ENCODE results near the gene TRAF6. TPM values are rescaled to one million over a fixed set of nuclear protein-coding genes. Genes with fewer than 3 reads are reported as not detected.
"Not testable (repeated sequence)": the region's sequence is repeated elsewhere in the genome, so short reads cannot be mapped to it uniquely, and the experiment has no call there.

TRAF6 gene
- polyA plus RNA-seq, 2 of the 4 experiments (the other 2 are of a cell fraction): 4.6 to 9.6 TPM

- ChIA-PET CTCF (no interaction called here), POLR2A (no interaction called here)
- Histone ChIP-seq H3K27ac (no peak overlapping the region), H3K4me3 (no peak overlapping the region), H3K4me1 (no peaks in the 10 kb centered on the region), H3K4me2 (no peak overlapping the region), H3K9me3 (no peaks in the 10 kb centered on the region)
- WGBS (ENCODE audit: missing lambda C conversion rate): 21% methylated on average over 4 of the region's 4 CpGs
- TF ChIP-seq HOXB13 (CRISPR knock-in tag; IDR thresholded peaks at IDR 0.05; ENCODE audit: low read depth): no peak
- ATAC-seq (no peak), DNase-seq (ENCODE audit: low read depth in 1 of 2, low spot score in 1 of 2) (no peak), FAIRE-seq (no peak)
These were observed 48.7 kb upstream of the TRAF6 start for GRCh38 chr11:36558571-36559413.

- H3K9me3 ChIP-seq: no peaks in the 10 kb centered on the region
- H3K4me3 ChIP-seq: no peak overlapping the region
- no peak overlapping the region for H3K4me2 ChIP-seq
- no peak for ATAC-seq
- DNase-seq (ENCODE audit: low read depth in 1 of 2, low spot score in 1 of 2): no peak
- POLR2A ChIA-PET: no interaction called here
- no peaks in the 10 kb centered on the region for H3K4me1 ChIP-seq
- TF ChIP-seq BHLHE40 (IDR thresholded peaks at IDR 0.05; ENCODE audit: low read depth, low read length) (no peak), MAX (IDR thresholded peaks at IDR 0.05) (no peak)
- no peak for FAIRE-seq
- CTCF ChIA-PET: no interaction called here
- H3K27ac ChIP-seq: no peak overlapping the region
These were observed 47.9 kb upstream of the TRAF6 start for GRCh38 chr11:36557991-36558390.

GRCh38 chr11:36557390-36557789, 47.3 kb upstream of the TRAF6 start:
- POLR2A ChIA-PET; H3K4me2 ChIP-seq; H3K9me3 ChIP-seq; DNase-seq (ENCODE audit: low read depth in 1 of 2, low spot score in 1 of 2); H3K4me1 ChIP-seq; ATAC-seq; H3K27ac ChIP-seq; CTCF ChIA-PET; H3K4me3 ChIP-seq; FAIRE-seq: not testable (repeated sequence)
- WGBS (ENCODE audit: missing lambda C conversion rate): 83% methylated on average over 6 of the region's 17 CpGs

- H3K4me3 ChIP-seq: no peak overlapping the region
- no peak for DNase-seq (ENCODE audit: low read depth in 1 of 2, low spot score in 1 of 2)
- H3K9me3 ChIP-seq: no peaks in the 10 kb centered on the region
- TF ChIP-seq HDAC2 (IDR thresholded peaks at IDR 0.05): no peak
- no peak for TF ChIP-seq USF2 (IDR thresholded peaks at IDR 0.05)
- TF ChIP-seq NPAS2 (CRISPR knock-in tag; IDR thresholded peaks at IDR 0.05; ENCODE audit: borderline replicate concordance): no peak
- no peak for TF ChIP-seq RAD21 (conservative IDR thresholded peaks at IDR 0.05 in 1 of 2, IDR thresholded peaks at IDR 0.05 in 1 of 2)
- no peak overlapping the region for H3K4me2 ChIP-seq
- WGBS (ENCODE audit: missing lambda C conversion rate): 0% methylated on average over 1 of the region's 1 CpG
- H3K27ac ChIP-seq: no peak overlapping the region
- POLR2A ChIA-PET: no interaction called here
- FAIRE-seq: no peak
- CTCF ChIA-PET: interaction anchor here (1.4 kb wide), 1 partner anchor 196 kb away, joined by 4 read pairs; no protein-coding TSS in a partner anchor
- no peak for ATAC-seq
- H3K4me1 ChIP-seq: no peaks in the 10 kb centered on the region
These were observed 40.5 kb upstream of the TRAF6 start for GRCh38 chr11:36550385-36551115.

- peak; percentile 84 to 88 for ATAC-seq
- no peaks in the 10 kb centered on the region for H3K9me3 ChIP-seq
- no peak for TF ChIP-seq NPAS2 (CRISPR knock-in tag; IDR thresholded peaks at IDR 0.05; ENCODE audit: borderline replicate concordance)
- peak; percentile 17 to 38; a peak in 2 of 5 replicates for TF ChIP-seq RAD21 (conservative IDR thresholded peaks at IDR 0.05 in 1 of 2, IDR thresholded peaks at IDR 0.05 in 1 of 2)
- TF ChIP-seq CTCF (IDR thresholded peaks at IDR 0.05): 0 out of 3 replicates have a peak, but pooled peaks have one; percentile 4
- peak; percentile 54 for FAIRE-seq
- H3K4me2 ChIP-seq: no peak overlapping the region
- WGBS (ENCODE audit: missing lambda C conversion rate): 11% methylated on average over 6 of the region's 6 CpGs
- ChIA-PET POLR2A (interaction anchor here (1.1 kb wide), 1 partner anchor 31 kb away, joined by 3 read pairs; the partner anchor contains the start of gene TRAF6), CTCF (interaction anchor here (0.6 to 1.1 kb wide), 3 partner anchors 27 to 253 kb away, joined by 3 to 4 read pairs (median 3); no protein-coding TSS in a partner anchor)
- no peak overlapping the region for H3K4me3 ChIP-seq
- H3K27ac ChIP-seq: no peak overlapping the region
- H3K4me1 ChIP-seq: no peaks in the 10 kb centered on the region
- peak in 1 of 2 experiments; percentile 54 for DNase-seq (ENCODE audit: low read depth in 1 of 2, low spot score in 1 of 2)
These were observed 30.9 kb upstream of the TRAF6 start for GRCh38 chr11:36540998-36541397.
